Gastroesophageal sphincter (tissue), 3 donors: ENCODE data around the gene ZNF865.

ENCODE experiments used
- CTCF ChIP-seq, 4 experiments: fragments of 200-600 bp in 2 of 4; fragments of 450-650 bp in 2 of 4; sonication (generic) in 1 of 4; IDR thresholded peaks; one replicate each; pipeline ENCODE4 v1.5.1; 2017 to 2019; ENCODE audit warnings: antibody characterized with exemption in 4 of 4, mild to moderate bottlenecking in 2 of 4, moderate library complexity in 2 of 4
- EP300 ChIP-seq: sonication (generic); formaldehyde crosslinking; IDR thresholded peaks from one replicate; pipeline ENCODE4 v1.6.1; 2017; ENCODE audit warnings: antibody characterized with exemption, mild to moderate bottlenecking
- POLR2A ChIP-seq, 2 donors: fragments of 450-650 bp; IDR thresholded peaks; one replicate each; pipeline ENCODE4 v1.6.1; 2017; ENCODE audit warnings: antibody characterized with exemption in 2 of 2, mild to moderate bottlenecking in 2 of 2, moderate library complexity in 1 of 2
- POLR2AphosphoS5 ChIP-seq: sonication (generic); formaldehyde crosslinking; IDR thresholded peaks from one replicate; pipeline ENCODE4 v1.6.1; 2017; ENCODE audit warnings: antibody characterized with exemption

GRCh38 chr19:55621673-55622231 is 16.3 kb downstream of the ZNF865 start:
- TF ChIP-seq CTCF (IDR thresholded peaks at IDR 0.05) (no peak), POLR2A (IDR thresholded peaks at IDR 0.05) (no peak), EP300 (no peak), POLR2AphosphoS5 (no peak)
